Large intestine (tissue), 12 donors: ENCODE measurements around the gene OXNAD1. TPM values are rescaled to one million over a fixed set of nuclear protein-coding genes. Genes with fewer than 3 reads are reported as not detected.

Source experiments
- DNase-seq, 2 donors: peaks; one replicate each; pipeline versions ENCODE4 v3.0.0 to v3.0.0-alpha.2; 2013
- H3K27ac ChIP-seq: one replicate; pipeline ENCODE4 v1.5.1; 2013; ENCODE audit warnings: low read length
- H3K27me3 ChIP-seq: 2 replicates; pipeline ENCODE4 v1.6.1; 2013; ENCODE audit warnings: low read length; ENCODE audit not compliant: control insufficient read depth, insufficient read depth
- H3K36me3 ChIP-seq: 2 replicates; pipeline ENCODE4 v1.6.1; 2013; ENCODE audit warnings: low read length; ENCODE audit not compliant: control insufficient read depth, insufficient read depth
- H3K4me1 ChIP-seq: one replicate; pipeline ENCODE4 v1.6.1; 2013; ENCODE audit warnings: low read length; ENCODE audit not compliant: control insufficient read depth, insufficient read depth
- H3K4me3 ChIP-seq: one replicate; pipeline ENCODE4 v1.5.1; 2013; ENCODE audit warnings: low read length
- H3K9me3 ChIP-seq: one replicate; pipeline ENCODE4 v1.6.1; 2013; ENCODE audit warnings: mild to moderate bottlenecking, low read depth, low read length, moderate library complexity; ENCODE audit not compliant: control insufficient read depth
- WGBS: methylation state at CpG from one replicate; pipeline ENCODE4 v1.1.5; 2013; ENCODE audit warnings: low lambda C conversion rate; ENCODE audit not compliant: insufficient coverage; 5-methylcytosine and 5-hydroxymethylcytosine counted together
- long read RNA-seq, 11 donors: transcript quantifications; one replicate each; lab custom pipeline, GENCODE V29; 2026
- polyA plus RNA-seq: library from polyadenylated mRNA; unstranded; fragments of 120-200 nt; gene quantifications from one replicate; pipeline ENCODE4 v1.2.1, GENCODE V29; 2013

Gene OXNAD1
- polyA plus RNA-seq, result 20.3 TPM
- long read RNA-seq, donor 1, partial matches to known transcripts, result 0 of 2 reads
- long read RNA-seq, donor 1, other reads (novel, unspliced or antisense), result 0 of 2 reads
- long read RNA-seq, donor 2, partial matches to known transcripts, result 5 of 22 reads
- long read RNA-seq, donor 2, other reads (novel, unspliced or antisense), result 12 of 22 reads
- long read RNA-seq, donor 3, result 0 reads
- long read RNA-seq, donor 4, result 0 reads
- long read RNA-seq, donor 5, partial matches to known transcripts, result 0 of 3 reads
- long read RNA-seq, donor 5, other reads (novel, unspliced or antisense), result 0 of 3 reads
- long read RNA-seq, donor 6, partial matches to known transcripts, result 0 of 19 reads
- long read RNA-seq, donor 6, other reads (novel, unspliced or antisense), result 11 of 19 reads
- long read RNA-seq, donor 7, result 0 reads
- long read RNA-seq, donor 8, transcript OXNAD1-201 (9 exons, 3,929 nt), result major isoform, 8 of 21 reads
- long read RNA-seq, donor 8, partial matches to known transcripts, result 5 of 21 reads
- long read RNA-seq, donor 8, other reads (novel, unspliced or antisense), result 6 of 21 reads
- long read RNA-seq, donor 9, partial matches to known transcripts, result 0 of 9 reads
- long read RNA-seq, donor 9, other reads (novel, unspliced or antisense), result 0 of 9 reads
- long read RNA-seq, donor 10, partial matches to known transcripts, result 0 of 7 reads
- long read RNA-seq, donor 10, other reads (novel, unspliced or antisense), result 0 of 7 reads
- long read RNA-seq, donor 11, partial matches to known transcripts, result 0 of 4 reads
- long read RNA-seq, donor 11, other reads (novel, unspliced or antisense), result 0 of 4 reads

DNA sequence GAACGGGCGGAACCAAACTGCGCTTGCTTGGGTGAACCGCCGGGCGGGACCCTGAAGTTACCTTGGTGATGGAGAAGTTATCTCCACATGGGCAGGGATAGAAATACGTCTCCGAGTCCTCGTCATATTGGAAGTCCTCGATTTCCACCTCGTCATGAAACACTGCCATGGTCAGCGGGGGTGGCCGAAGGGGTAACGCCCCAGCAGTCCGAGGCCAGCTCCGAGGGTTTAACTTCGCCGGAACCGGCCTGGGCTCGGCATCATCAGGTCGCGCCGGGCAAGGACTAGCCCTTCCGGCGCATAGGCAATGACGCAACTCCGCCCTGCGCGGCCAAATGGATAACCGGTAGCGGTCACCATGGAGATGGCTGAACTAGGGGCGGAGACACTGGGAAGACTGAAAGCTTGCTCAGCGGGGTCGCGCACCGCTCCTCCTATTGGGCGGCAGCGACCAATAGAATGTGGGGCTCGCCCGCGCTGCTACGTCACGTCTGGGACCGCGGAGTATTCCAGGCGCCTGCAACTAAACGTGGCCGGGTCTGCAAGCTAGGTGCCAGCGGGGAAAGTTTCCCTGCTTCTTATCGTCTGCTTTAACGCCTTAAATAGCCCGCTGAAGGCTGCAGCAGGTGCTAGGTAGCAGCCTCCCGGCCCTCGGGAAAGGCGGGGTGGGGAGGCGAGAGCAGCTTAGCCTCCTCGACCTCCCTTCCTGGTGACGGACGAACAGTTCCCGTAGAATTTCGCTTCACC, at the start of gene OXNAD1, which contains the start of gene DPH3:
Gene OXNAD1 (plus strand): TSS at position 505 of the 747 bp plus-strand sequence. CDS start 5,741 bp downstream, outside the sequence.
Gene DPH3 (minus strand): TSS at position 236 of the 747 bp plus-strand sequence. CDS start 67 bp downstream, at position 169.
- Histone ChIP-seq H3K27ac (peak within 1 kb of the TSS; percentile 93), H3K36me3 (peaks cover 4% of the 10 kb centered on the region), H3K4me3 (peak within 1 kb of the TSS; percentile 87), H3K27me3 (no peaks in the 10 kb centered on the region), H3K9me3 (no peaks in the 10 kb centered on the region), H3K4me1 (no peaks in the 10 kb centered on the region)
- no CpG with 5 or more reads among the region's 61 CpGs for WGBS
- DNase-seq, result peak; percentile 100

DNA sequence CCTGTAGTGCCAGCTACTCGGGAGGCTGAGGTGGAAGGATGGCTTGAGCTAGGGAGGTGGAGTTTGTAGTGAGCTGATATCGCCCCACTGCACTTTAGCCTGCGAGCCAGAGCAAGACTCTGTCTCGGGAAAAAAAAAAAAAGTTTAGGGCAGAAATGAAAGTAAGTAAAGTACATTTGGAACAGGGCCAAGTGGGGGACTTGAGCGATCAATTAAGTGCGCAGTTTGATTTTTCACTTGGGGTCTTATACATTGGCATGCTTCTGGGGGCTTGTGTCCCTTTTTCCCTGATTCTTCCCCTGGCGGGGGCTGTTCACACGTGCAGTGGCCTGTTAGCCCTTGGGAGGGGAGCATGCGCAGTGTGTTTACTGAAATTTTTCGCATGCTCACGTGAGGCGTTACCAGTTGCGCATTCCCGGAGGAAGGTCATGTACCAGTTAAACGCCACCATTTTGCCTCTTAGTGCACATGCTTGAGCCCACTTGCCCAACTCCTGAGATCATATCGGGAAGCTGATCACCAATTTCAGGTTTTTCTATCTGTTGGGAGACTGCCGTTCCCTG, 48.6 kb upstream of the OXNAD1 start:
- whole genome bisulfite sequencing, result 80% methylated on average over 3 of the region's 17 CpGs
- Histone ChIP-seq H3K4me1 (no peaks in the 10 kb centered on the region), H3K27ac (no peak overlapping the region), H3K36me3 (no peaks in the 10 kb centered on the region), H3K4me3 (no peak overlapping the region), H3K27me3 (no peaks in the 10 kb centered on the region), H3K9me3 (peaks cover 3% of the 10 kb centered on the region)
- no peak for DNase-seq

GRCh38 chr3:16219777-16220176, 45.2 kb upstream of the OXNAD1 start:
- no peak for DNase-seq
- no CpG with 5 or more reads among the region's 3 CpGs for WGBS
- Histone ChIP-seq H3K36me3 (no peaks in the 10 kb centered on the region), H3K27ac (no peak overlapping the region), H3K4me3 (no peak overlapping the region), H3K9me3 (peaks cover 3% of the 10 kb centered on the region), H3K4me1 (no peaks in the 10 kb centered on the region), H3K27me3 (no peaks in the 10 kb centered on the region)

- Histone ChIP-seq H3K9me3 (no peaks in the 10 kb centered on the region), H3K27me3 (no peaks in the 10 kb centered on the region), H3K27ac (no peak overlapping the region), H3K4me3 (no peak overlapping the region), H3K4me1 (no peaks in the 10 kb centered on the region), H3K36me3 (no peaks in the 10 kb centered on the region)
- no peak for DNase-seq
- WGBS, result no CpG with 5 or more reads among the region's 3 CpGs
Observed at GRCh38 chr3:16221990-16222389, 43.0 kb upstream of the OXNAD1 start.

DNA sequence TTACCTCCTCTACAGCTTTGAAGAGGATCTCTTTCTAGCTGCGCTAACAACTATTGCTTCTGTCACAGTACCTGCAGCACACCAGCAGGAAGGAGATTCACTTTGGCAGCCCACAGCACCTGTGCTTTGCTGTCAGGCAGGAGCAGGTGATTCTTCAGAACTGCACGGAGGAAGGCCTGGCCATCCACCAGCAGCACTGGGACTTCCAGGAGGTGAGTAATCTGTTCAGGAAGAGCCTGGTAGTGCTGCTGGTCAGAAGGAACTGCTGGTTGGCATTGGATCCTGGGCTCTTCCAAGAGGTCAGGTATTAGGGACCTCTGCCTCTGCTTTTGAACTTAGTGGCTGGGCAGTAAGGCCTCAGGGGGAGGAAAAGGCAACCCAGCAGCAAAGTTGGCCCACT, 42.5 kb upstream of the OXNAD1 start:
- H3K27me3 ChIP-seq, result no peaks in the 10 kb centered on the region
- WGBS, result no CpG with 5 or more reads among the region's 2 CpGs
- no peak for DNase-seq
- no peaks in the 10 kb centered on the region for H3K9me3 ChIP-seq
- H3K36me3 ChIP-seq, result no peaks in the 10 kb centered on the region
- no peak overlapping the region for H3K4me3 ChIP-seq
- no peaks in the 10 kb centered on the region for H3K4me1 ChIP-seq
- no peak overlapping the region for H3K27ac ChIP-seq

DNA sequence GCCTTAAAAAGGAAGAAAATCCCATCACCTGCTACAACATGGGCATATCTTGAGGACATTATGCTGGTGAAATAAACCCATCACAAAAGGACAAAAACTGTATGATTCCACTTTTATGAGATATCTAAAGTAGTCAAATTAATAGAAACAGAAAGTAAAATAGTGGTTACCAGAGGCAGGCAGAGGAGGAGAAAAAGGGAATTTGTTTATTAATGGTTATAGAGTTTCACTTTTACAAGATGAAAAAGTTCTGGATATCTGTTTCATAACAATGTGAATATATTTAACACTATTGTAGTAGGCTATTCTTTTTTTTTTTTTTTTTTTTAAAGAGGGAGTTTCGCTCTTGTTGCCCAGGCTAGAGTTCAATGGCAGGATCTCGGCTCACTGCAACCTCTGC, 40.7 kb upstream of the OXNAD1 start:
- no CpG with 5 or more reads among the region's 2 CpGs for WGBS
- H3K36me3 ChIP-seq, result no peaks in the 10 kb centered on the region
- DNase-seq, result no peak
- no peaks in the 10 kb centered on the region for H3K27me3 ChIP-seq
- no peak overlapping the region for H3K4me3 ChIP-seq
- H3K4me1 ChIP-seq, result no peaks in the 10 kb centered on the region
- no peaks in the 10 kb centered on the region for H3K9me3 ChIP-seq
- no peak overlapping the region for H3K27ac ChIP-seq

GRCh38 chr3:16227566-16227965, 37.4 kb upstream of the OXNAD1 start:
- no CpG with 5 or more reads among the region's 1 CpG for WGBS
- Histone ChIP-seq H3K4me3 (no peak overlapping the region), H3K36me3 (no peaks in the 10 kb centered on the region), H3K27me3 (no peaks in the 10 kb centered on the region), H3K27ac (no peak overlapping the region), H3K4me1 (no peaks in the 10 kb centered on the region), H3K9me3 (no peaks in the 10 kb centered on the region)
- no peak for DNase-seq

DNA sequence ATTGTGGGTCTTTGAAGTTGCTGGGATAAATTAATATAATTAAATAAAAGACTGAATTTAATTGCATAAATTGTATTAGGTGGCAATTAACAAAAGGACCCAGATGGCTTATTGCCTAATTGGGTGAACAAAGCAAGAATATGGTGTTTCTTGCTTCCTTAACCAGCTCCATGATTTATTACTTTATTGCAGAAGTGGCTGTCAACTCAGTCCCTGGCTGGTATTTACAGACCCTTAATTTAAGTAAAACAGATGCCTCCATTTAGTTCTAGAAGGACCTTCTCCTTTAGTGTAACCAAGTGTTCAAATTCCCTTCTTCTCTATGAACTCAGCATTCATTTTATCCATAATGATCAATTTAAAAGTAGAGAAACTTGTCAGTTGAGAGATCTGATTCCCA, 35.3 kb upstream of the OXNAD1 start:
- Histone ChIP-seq H3K36me3 (no peaks in the 10 kb centered on the region), H3K4me1 (no peaks in the 10 kb centered on the region), H3K4me3 (no peak overlapping the region), H3K27ac (no peak overlapping the region), H3K9me3 (no peaks in the 10 kb centered on the region), H3K27me3 (no peaks in the 10 kb centered on the region)
- DNase-seq, result no peak

DNA sequence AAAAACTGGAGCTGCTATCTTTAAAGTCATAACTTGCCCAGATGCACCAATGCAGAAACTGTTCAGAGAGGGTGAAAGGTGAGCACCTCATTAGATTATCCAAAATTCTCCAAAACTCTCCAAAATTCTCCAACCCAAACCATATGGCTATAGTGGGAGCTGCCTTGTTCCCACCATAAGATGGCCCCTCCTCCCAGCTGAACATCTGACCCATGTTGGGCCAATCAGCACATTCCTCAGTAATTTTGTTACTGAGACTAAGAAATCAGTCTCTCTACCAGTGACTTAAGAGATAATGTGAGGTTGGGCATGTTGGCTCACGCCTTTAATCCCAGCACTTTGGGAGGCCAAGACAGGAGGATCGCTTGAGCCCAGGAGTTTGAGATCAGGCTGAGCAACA, 33.0 kb upstream of the OXNAD1 start:
- no peaks in the 10 kb centered on the region for H3K4me1 ChIP-seq
- no peaks in the 10 kb centered on the region for H3K9me3 ChIP-seq
- H3K27me3 ChIP-seq, result no peaks in the 10 kb centered on the region
- H3K36me3 ChIP-seq, result no peaks in the 10 kb centered on the region
- no peak overlapping the region for H3K4me3 ChIP-seq
- no peak overlapping the region for H3K27ac ChIP-seq
- DNase-seq, result no peak
- no CpG with 5 or more reads among the region's 2 CpGs for WGBS

DNA sequence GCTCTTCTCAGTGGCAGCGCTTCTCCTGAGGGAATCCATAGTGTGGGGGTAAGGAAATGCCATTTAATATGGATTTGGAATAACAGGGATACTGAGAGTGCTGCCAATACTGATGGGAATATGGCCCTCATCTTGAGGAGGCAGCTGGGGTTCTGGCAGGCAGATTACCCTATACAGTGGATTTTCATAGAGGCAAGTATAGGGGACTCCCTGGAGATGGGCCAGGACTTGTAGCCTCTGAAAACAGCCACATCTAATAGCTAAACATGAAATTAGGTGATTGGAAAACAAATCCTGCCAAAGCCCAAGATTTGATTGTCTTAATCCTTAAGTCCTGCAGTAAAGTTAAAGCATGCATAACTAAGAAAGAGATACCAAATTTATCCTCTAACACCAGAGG, 31.2 kb upstream of the OXNAD1 start:
- no CpG with 5 or more reads among the region's 1 CpG for WGBS

More for the DNA sequence above, 31.2 kb upstream of the OXNAD1 start:
- H3K27ac ChIP-seq, result no peak overlapping the region
- H3K4me3 ChIP-seq, result no peak overlapping the region
- no peaks in the 10 kb centered on the region for H3K9me3 ChIP-seq
- no peak for DNase-seq
- H3K36me3 ChIP-seq, result no peaks in the 10 kb centered on the region
- H3K27me3 ChIP-seq, result no peaks in the 10 kb centered on the region
- H3K4me1 ChIP-seq, result no peaks in the 10 kb centered on the region
